GM12891 (cell line): ENCODE measurements around the gene TUSC2.

Source experiments
- DNase-seq: peaks from one replicate; pipeline ENCODE4 v3.0.0; 2011; ENCODE audit warnings: low spot score; ENCODE audit not compliant: insufficient read length
- FAIRE-seq: peaks from 2 replicates; lab custom pipeline; 2011; peaks lifted over from hg19 to GRCh38; lab: Jason Lieb, UNC
- PAX5 ChIP-seq: IDR thresholded peaks from 2 replicates; pipeline ENCODE4 v1.6.1; 2011; ENCODE audit warnings: low read length, moderate library complexity, mild to moderate bottlenecking; ENCODE audit not compliant: insufficient read depth, severe bottlenecking
- POLR2A ChIP-seq: IDR thresholded peaks from 2 replicates; pipeline ENCODE4 v1.6.1; 2011; ENCODE audit warnings: low read depth, low read length, control low read depth
- POLR2AphosphoS5 ChIP-seq: IDR thresholded peaks from 2 replicates; pipeline ENCODE4 v1.6.1; 2011; ENCODE audit warnings: low read depth, low read length, control low read depth
- POU2F2 ChIP-seq: IDR thresholded peaks from 2 replicates; pipeline ENCODE4 v1.6.1; 2011; ENCODE audit warnings: low read depth, mild to moderate bottlenecking, control low read depth, low read length, moderate library complexity
- SPI1 ChIP-seq: IDR thresholded peaks from 2 replicates; pipeline ENCODE4 v1.6.1; 2011; ENCODE audit warnings: low read depth, low read length, control low read depth
- TAF1 ChIP-seq: IDR thresholded peaks from 2 replicates; pipeline ENCODE4 v1.6.1; 2011; ENCODE audit warnings: low read depth, low read length, control low read depth

Gene TUSC2

DNA sequence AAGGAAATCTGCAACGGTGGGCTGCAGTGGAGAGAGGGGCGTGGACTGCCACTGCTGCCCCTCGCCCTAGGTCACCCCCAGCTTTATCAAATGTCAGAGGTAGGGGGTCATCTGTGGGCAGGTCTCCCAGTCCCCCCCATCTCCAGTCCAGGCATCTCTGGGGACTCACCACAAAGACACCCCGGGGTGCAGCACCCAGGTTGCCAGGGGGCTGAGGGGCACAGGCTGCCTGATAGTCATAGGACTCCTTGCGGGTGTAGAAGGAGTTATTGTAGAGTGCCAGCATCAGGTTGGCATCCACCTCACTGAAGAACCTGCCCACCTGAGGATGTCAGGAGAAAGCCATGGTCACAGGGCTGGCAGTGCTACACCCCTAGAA is 37.8 kb upstream of the TUSC2 start:
- FAIRE-seq (no peak), DNase-seq (no peak)
- TF ChIP-seq PAX5 (no peak), TAF1 (no peak), POLR2A (no peak), POU2F2 (no peak), SPI1 (no peak), POLR2AphosphoS5 (no peak)

GRCh38 chr3:50365080-50365841 is 37.2 kb upstream of the TUSC2 start:
- no peak for TF ChIP-seq POLR2AphosphoS5
- no peak for TF ChIP-seq TAF1
- no peak for TF ChIP-seq POLR2A
- peak; percentile 90 for FAIRE-seq
- peak; percentile 96 for DNase-seq

GRCh38 chr3:50364573-50365079 is 36.6 kb upstream of the TUSC2 start:
- TF ChIP-seq POLR2A (no peak), TAF1 (no peak), POLR2AphosphoS5 (no peak), POU2F2 (no peak), PAX5 (no peak), SPI1 (no peak)
- no peak for DNase-seq
- no peak for FAIRE-seq

- DNase-seq (no peak), FAIRE-seq (no peak)
- TF ChIP-seq PAX5 (no peak), POU2F2 (no peak), TAF1 (no peak), POLR2AphosphoS5 (no peak), SPI1 (no peak), POLR2A (no peak)
Observed at GRCh38 chr3:50359760-50360110, 31.7 kb upstream of the TUSC2 start.

GRCh38 chr3:50358911-50359759 is 31.1 kb upstream of the TUSC2 start, which contains the start of gene TMEM115:
Gene TMEM115 (minus strand): TSS chr3:50359521. CDS start chr3:50359063, 458 bp downstream.
- FAIRE-seq (peak; percentile 99), DNase-seq (peak; percentile 99)
- no peak for TF ChIP-seq SPI1
- TF ChIP-seq PAX5, result peak; percentile 64
- TF ChIP-seq POLR2A, result peak; percentile 65; the same call in 1 of the 2 replicates
- peak; percentile 75 for TF ChIP-seq POLR2AphosphoS5
- TF ChIP-seq TAF1, result no peak; the same call in 1 of the 2 replicates
- TF ChIP-seq POU2F2, result peak; percentile 44

GRCh38 chr3:50358355-50358910 is 30.4 kb upstream of the TUSC2 start:
- DNase-seq (no peak), FAIRE-seq (no peak)
- TF ChIP-seq TAF1, result no peak
- TF ChIP-seq POLR2A, result no peak
- TF ChIP-seq PAX5, result no peak
- no peak for TF ChIP-seq SPI1
- TF ChIP-seq POU2F2, result no peak
- no peak for TF ChIP-seq POLR2AphosphoS5

- FAIRE-seq (no peak), DNase-seq (no peak)
- TF ChIP-seq POU2F2 (no peak), POLR2AphosphoS5 (no peak), SPI1 (no peak), PAX5 (no peak), TAF1 (no peak), POLR2A (no peak)
Observed at GRCh38 chr3:50357481-50357880, 29.5 kb upstream of the TUSC2 start.

GRCh38 chr3:50356553-50356952 is 28.5 kb upstream of the TUSC2 start:
- FAIRE-seq (no peak), DNase-seq (no peak)
- TF ChIP-seq PAX5 (no peak), POU2F2 (no peak), SPI1 (no peak), POLR2A (no peak), POLR2AphosphoS5 (no peak), TAF1 (no peak)
